ENCODE data around the gene THAP10.
"Not testable (repeated sequence)": the region's sequence is repeated elsewhere in the genome, so short reads cannot be mapped to it uniquely, and the experiment has no call there.

The THAP10 gene

GRCh38 chr15:70876683-70877082 is 15.6 kb downstream of the THAP10 start:
- DNase-seq (ENCODE audit: low read depth, low spot score) = no peak

- DNase-seq (ENCODE audit: low read depth, low spot score) = no peak
These were observed 16.2 kb downstream of the THAP10 start for GRCh38 chr15:70876011-70876410.

DNA sequence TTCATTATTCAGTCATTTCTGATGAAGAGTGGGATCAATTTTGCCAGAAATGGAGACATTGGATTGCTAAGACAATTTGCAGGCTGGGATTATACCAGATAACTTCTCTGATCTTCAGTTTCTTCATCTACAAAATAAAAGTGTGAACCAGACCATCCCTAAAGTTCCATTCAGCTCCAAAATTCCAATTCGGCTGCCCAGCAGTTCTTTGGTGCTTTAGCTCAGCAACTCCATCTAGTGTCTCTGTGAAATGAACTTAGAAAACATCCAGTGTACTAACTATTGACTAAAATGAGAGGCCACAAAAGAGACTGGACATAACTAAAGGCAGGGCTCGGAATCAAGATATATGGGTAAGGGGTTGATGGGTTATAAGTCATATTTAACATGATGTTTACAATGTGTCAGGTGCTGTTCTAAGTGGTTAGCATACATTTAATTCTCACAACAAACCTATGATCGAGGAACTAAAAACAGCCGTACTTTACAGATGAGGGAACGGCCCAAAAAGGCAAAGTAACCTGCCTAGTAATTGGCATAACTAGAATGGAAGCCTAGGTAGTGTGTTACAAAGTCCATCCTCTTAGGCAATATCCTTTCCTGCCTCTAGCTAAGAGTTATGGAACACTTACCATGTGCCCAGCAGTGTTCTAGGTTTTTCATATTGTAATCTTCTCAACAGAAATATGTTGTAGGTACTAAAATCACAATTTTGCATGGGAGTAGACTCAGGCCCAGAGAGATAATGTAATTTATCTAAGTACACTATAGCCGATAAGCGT is 17.0 kb downstream of the THAP10 start:
- DNase-seq (ENCODE audit: low read depth, low spot score) = no peak

GRCh38 chr15:70873232-70874054 is 18.8 kb downstream of the THAP10 start:
- no peak for DNase-seq (ENCODE audit: low read depth, low spot score)

DNA sequence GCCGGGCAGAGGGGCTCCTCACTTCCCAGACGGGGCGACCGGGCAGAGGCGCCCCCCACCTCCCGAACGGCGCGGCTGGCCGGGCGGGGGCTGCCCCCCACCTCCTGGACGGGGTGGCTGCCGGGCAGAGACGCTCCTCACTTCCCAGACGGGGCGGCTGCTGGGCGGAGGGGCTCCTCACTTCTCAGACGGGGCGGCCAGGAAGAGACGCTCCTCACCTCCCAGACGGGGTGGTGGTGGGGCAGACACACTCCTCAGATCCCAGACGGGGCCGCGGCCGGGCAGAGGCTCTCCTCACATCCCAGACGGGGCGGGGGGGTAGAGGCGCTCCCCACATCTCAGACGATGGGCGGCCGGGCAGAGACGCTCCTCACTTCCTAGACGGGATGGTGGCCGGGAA is 20.7 kb downstream of the THAP10 start:
- not testable (repeated sequence) for DNase-seq (ENCODE audit: low read depth, low spot score)

- no peak for DNase-seq (ENCODE audit: low read depth, low spot score)
These were observed 22.2 kb downstream of the THAP10 start for GRCh38 chr15:70870051-70870450.

DNA sequence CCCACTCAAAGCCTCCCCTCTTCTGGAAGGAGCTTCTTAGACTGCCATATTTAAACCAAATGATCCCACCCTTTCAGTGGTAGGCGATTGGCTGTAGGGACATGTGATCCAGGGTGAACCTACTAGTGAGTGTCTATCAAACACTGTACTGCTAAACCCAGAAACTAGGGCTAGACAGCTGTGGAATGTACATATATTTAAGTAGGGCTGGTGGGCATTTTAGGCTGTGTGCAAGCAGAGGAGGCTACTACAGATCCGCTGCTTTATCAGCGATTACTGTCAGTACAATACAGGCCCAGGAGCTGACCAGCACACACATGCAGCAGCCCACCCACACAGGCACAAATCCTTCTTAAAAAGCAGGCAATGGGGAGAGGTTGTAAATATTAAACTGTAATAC is 22.9 kb downstream of the THAP10 start:
- DNase-seq (ENCODE audit: low read depth, low spot score) = no peak

- no peak for DNase-seq (ENCODE audit: low read depth, low spot score)
These were observed 24.2 kb downstream of the THAP10 start for GRCh38 chr15:70867911-70868467.

GRCh38 chr15:70866982-70867641 is 25.1 kb downstream of the THAP10 start:
- DNase-seq (ENCODE audit: low read depth, low spot score) = no peak

DNA sequence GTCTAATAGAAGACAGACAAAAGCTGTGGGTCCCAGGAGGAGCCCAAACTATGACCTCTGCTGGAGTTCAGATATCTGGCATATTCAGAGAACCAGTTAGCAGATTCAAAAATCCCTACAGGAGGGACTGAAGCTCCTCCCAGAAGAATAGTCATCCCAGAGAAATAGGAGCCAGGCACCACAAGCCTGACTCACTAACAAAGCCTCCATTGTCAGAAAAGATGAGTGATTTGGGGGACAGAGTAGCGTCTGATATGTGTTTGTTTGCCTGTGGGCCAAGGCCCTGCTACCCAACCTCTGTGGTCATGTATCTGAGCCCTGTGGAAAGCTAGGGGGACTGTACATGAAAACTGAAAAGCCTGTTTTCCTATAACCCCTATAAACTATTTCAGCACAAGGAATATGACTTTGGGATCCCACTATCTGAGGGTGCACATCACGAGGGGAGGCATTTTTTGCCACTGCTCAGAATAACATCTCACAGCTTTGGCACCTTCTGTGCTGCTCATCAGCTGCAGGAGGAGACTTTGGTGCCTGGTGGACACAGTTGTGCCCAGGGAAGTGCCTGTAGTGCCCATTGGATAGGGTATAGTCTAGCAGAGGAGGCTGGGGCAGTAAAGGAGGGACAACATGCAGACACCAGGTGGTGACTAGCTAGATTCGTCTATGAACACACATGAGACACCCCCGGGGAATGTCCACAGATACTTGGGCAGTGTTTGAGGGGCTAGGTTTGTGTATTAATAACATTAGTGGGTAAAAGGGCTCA is 28.6 kb downstream of the THAP10 start:
- no peak for DNase-seq (ENCODE audit: low read depth, low spot score)

DNA sequence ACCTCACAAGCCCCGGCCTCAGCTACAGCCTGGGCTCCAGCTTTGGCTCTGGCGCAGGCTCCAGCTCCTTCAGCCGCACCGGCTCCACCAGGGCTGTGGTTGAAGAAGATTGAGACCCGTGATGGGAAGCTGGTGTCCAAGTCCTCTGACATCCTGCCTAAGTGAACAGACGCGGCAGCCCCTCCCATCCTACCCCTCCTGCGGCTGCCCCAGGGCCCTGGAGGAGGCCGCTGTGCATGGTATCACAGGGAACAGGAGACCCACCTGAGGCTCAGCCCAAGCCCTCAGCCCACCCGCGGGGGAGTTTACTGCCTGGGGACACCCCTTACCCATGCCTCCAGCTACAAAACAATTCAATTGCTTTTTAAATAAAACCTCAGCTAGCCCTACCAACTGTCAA is 32.2 kb downstream of the THAP10 start:
- no peak for DNase-seq (ENCODE audit: low read depth, low spot score)

GRCh38 chr15:70859322-70859908 is 32.8 kb downstream of the THAP10 start:
- DNase-seq (ENCODE audit: low read depth, low spot score) = no peak

DNA sequence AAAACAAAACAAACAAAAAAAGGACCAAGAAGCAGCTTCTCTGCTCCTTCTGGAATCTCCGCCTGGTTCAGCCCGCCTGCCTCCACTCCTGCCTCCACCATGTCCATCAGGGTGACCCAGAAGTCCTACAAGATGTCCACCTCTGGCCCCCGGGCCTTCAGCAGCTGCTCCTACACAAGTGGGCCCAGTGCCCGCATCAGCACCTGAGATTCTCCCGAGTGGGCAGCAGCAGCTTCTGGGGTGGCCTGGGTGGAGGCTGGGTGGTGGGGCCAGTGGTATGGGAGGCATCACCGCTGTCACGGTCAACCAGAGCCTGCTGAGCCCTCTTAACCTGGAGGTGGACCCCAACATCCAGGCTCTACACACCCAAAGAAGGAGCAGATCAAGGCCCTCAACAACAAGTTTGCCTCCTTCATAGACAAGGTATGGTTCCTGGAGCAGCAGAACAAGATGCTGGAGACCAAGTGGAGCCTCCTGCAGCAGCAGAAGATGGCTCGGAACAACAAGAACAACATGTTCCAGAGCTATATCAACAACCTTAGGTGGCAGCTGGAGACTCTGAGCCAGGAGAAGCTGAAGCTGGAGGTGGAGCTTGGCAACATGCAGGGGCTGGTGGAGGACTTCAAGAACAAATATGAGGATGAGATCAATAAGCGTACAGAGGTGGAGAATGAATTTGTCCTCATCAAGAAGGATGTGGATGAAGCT is 33.5 kb downstream of the THAP10 start:
- DNase-seq (ENCODE audit: low read depth, low spot score) = not testable (repeated sequence)

- no peak for DNase-seq (ENCODE audit: low read depth, low spot score)
These were observed 34.5 kb downstream of the THAP10 start for GRCh38 chr15:70857562-70858285.

GRCh38 chr15:70856884-70857561 is 35.2 kb downstream of the THAP10 start:
- no peak for DNase-seq (ENCODE audit: low read depth, low spot score)

- no peak for DNase-seq (ENCODE audit: low read depth, low spot score)
These were observed 35.9 kb downstream of the THAP10 start for GRCh38 chr15:70856177-70856883.

DNA sequence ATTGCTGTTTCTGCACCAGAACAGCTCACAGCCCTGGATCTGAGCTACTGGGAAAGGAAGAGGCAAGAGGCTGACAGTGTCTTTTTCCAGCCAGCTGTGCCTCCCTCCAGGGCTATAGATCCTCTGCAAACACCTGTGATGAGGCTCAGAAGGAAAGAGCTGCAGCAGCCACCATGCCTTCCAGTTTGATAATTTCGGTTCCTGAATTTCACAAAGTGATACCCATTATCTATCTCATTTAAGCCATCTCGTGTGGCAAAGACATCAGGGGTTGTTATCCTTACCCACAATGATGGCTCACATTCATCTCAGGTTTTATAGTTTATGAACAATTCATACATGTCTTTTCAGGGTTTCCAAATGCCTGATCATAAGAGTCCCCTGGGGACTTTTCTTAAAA is 36.5 kb downstream of the THAP10 start:
- no peak for DNase-seq (ENCODE audit: low read depth, low spot score)

DNA sequence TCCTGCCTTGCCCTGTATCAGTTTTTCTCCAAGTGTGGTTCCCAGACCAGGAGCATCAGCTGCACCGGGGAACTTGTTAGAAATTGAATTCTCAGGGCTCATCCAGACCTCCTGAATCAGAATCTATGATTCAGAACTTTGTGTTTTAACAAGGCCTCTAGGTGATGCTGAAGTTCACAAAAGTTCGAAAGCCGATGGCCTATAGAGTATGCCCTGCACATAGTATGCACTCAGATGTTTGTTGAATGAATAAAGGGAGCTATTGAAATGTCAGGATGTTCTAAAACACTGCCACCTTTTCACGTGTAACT is 37.6 kb downstream of the THAP10 start:
- no peak for DNase-seq (ENCODE audit: low read depth, low spot score)

All from iPS DF 19.7 (cell line).